NCI-H1092 treated with DMSO at 0.1 percent for 48 hours (cell line): Measurements from ENCODE around the gene GRM2.

Experiments used
- DNase-seq: peaks from one replicate; lab custom pipeline; 2025; lab: John Stamatoyannopoulos, UW

Gene GRM2

DNA sequence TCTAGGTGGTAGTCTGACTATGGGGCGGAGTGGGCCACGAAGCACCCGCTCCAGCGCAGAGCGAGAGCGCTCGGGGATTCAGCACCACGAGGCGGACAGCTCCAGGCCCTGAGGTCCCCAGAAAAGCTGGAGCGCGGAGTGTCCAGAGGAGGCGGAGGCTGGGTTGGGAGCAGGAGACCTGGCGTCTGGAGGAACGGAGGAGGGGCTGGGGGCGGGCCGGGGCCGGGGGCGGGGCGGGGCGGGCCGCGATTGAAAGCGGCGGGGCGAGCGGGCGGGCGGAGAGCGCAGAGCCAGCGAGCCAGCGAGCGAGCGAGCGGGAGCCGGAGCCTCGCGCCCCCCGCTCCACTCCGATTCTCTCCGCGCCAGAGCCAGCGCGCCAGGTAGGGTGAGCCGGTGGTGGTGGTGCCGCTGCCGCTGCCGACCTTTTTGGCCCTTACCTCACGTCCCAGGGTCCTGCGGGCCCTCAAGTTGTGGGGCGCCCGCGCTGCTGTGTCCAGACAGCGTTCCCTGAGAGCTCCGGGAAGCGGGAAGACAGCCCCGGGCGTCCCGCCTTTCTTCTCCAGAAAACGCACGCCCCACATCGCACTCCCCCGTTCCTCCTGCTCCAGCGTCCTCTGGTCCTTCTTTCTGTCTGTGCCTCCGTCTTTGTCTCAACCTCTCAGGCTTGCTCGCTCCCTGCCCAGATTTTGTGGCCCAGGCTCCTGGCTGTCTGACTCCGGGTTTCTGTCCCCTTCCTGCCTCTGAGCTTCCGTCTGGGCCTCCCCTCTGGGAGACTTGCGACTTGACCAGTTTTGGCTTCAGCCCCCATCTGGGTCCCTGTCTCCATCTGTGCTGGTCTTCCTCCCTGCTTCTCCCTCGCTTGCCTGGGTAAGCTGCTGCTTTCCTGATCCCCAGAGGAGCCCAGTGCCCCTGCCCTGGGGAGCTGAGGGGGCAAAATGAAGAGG lies at the start of gene GRM2:
GRM2 (plus strand) TSS at position 281 of the 944 bp plus-strand sequence. CDS start 1,916 bp downstream, outside the sequence.
- peak; percentile 67 for DNase-seq

DNA sequence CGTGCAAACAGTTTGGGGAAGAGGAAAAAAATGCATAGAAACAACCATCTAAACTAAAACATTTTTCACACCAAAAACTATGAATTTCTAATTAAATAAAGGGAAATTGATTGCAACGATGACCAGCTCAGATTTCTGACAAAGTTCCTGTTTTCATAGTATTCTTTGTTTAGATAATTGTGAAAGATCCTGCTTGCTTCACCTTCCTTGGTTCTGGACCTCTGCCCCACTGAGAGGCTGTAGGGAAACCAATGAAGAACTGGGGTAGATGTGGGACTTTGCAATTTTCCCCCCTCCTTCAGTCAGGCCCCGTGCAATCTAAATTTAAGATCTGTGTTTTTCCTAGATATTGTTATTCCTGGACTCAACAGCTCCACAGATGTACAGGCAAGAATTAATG lies 49.6 kb upstream of the GRM2 start:
- no peak for DNase-seq

- no peak for DNase-seq
Measured at GRCh38 chr3:51659942-51660341, 46.9 kb upstream of the GRM2 start.

- DNase-seq: no peak
Measured at GRCh38 chr3:51662456-51662855, 44.4 kb upstream of the GRM2 start.

- no peak for DNase-seq
Measured at GRCh38 chr3:51668756-51669155, 38.1 kb upstream of the GRM2 start.

DNA sequence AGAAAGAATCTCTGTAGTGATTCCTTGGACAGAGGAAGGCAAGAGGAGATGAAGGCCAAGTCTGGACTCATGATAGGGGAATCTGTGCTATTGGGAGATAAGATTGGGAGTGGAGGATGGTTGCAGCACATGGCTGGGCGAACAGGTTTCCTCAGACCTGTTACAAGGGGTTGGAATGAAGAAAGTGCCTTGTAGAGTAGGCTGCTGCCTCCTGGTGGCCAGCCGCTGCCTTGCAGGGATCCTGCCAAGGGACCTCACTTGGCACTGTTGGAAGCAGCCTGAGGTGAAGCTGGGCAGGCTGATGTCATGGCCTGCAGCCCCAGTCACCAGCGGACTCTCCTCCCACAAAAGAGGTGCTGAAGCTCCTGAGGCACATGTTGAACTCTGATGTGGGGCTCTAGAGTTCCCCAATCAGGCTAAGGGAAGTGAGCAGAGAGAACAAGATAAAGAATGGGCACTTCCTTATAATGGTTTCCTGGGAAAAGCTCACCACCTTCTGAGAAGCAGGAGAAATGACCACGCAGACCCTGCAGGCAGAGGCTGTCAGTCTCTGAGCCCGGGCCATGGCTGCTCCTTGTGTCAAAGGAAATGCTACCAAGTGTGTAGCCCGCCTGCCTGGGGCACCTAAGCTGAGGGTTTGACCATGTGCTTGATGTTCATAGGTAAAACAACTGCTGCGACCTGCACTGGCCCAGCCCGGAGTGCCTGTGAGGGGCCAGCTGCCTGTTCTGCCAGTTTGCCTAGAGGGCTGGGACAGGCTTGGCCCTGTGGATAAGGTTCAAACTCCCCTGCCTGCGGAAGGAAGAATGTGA lies 37.4 kb upstream of the GRM2 start:
- peak; percentile 42 for DNase-seq

GRCh38 chr3:51670053-51670822 lies 36.6 kb upstream of the GRM2 start:
- no peak for DNase-seq

- peak; percentile 61 for DNase-seq
Measured at GRCh38 chr3:51670823-51671733, 35.8 kb upstream of the GRM2 start, which contains the start of gene TEX264. TSS of gene TEX264 (plus strand) at chr3:51671252. CDS start at chr3:51674305, 3,053 bp downstream.

DNA sequence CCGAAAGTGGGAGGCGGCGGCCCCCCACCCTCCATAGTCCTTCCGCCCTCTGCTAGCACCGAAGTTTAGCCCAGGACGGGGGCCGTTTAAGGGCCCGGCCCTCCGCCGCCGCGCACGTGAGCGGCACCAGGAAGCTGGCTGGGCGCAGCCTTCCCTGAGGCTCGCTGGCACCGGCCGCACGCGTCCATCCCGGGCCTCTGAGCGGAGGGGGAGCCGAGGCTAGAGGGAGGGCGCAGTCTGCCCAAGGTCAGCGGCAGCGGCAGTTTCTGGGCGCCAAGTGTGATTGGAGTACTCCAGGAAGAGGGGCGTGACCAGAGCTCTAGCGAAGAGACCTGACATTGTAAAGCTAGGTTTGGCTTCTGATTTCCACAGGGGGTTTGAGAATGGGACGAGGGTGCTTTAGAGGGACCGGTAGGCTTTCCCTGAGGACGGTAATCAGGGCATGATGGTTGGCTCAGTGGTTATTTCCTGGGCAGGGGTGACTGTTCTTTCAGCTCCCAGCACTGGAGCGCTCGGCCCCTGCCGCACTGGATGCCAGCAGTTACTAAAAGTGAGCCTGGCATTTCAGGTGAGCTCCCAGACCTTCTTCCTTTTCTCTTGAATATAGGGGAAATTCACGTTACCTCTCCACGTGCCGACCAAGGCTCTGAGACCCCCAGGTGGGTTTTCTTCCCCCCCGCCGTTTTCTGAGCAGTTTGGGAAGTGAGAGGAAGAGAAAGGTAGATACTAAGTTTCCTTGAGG lies 35.0 kb upstream of the GRM2 start:
- DNase-seq: peak; percentile 19

GRCh38 chr3:51673181-51673801 lies 33.6 kb upstream of the GRM2 start:
- no peak for DNase-seq

GRCh38 chr3:51673802-51674654 lies 32.8 kb upstream of the GRM2 start:
- DNase-seq: no peak

DNA sequence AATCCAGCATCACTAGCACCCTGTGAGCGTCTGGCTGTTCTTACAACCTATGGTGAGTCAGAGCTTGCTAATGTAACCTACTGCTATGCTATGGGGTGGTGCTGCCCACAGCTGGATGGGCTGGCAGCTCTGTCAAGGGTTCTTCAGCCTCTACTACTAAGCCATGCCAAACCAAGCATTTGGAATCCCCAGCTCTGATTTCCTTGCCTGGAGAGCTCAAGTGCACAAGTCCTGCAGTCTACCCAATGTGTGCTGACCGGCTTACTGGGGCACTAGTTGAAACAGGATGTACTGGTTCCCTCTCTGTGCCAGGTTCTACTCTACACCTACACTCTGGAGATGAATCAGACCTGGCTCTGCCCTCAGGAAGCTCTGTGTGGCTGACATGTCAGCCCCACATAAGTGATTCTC lies 31.7 kb upstream of the GRM2 start:
- DNase-seq: no peak

GRCh38 chr3:51676102-51676640 lies 30.7 kb upstream of the GRM2 start:
- DNase-seq: no peak

DNA sequence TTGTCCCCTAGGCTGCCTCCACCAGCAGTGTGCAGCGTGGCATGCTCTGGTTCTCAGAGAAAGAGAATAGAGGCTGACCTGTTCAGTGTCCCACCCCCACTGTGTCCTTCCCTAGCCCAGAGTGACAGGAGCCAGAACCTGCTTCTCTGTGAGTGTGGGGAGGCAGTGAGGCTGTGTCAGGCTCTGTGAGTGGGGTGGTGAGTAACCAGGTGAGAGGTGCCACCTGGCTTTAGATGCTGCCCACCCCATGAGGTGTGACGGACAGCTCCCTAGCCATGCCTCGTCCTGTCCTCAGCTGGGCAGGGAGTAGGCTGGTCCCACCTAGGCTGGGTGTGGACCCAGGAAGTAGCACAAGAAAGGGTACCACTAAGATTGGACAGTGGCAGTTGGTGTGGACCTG lies 29.5 kb upstream of the GRM2 start:
- no peak for DNase-seq

- DNase-seq: no peak
Measured at GRCh38 chr3:51678186-51678585, 28.7 kb upstream of the GRM2 start.

DNA sequence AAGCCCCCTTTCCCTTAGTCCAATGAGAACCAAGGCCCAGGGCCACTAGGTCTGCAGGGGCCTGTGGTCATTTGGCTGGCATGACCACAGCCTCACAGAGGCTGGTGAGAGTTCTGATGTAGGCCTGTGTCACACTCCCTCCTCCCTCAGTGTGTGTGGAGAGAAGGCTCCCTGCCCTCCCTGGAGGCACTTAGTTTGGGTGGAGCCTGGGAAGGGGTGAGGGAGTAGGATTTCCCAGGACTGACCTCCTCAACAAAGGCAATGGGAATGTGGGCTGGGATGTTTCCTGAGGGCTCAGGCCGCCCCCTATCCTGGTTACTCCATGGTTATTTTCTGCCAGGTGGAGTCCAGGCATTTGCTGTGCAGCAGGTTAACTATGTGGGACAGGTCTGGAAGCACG lies 28.2 kb upstream of the GRM2 start:
- no peak for DNase-seq

- DNase-seq: no peak
Measured at GRCh38 chr3:51679318-51679717, 27.6 kb upstream of the GRM2 start.

GRCh38 chr3:51679777-51680176 lies 27.1 kb upstream of the GRM2 start:
- no peak for DNase-seq

DNA sequence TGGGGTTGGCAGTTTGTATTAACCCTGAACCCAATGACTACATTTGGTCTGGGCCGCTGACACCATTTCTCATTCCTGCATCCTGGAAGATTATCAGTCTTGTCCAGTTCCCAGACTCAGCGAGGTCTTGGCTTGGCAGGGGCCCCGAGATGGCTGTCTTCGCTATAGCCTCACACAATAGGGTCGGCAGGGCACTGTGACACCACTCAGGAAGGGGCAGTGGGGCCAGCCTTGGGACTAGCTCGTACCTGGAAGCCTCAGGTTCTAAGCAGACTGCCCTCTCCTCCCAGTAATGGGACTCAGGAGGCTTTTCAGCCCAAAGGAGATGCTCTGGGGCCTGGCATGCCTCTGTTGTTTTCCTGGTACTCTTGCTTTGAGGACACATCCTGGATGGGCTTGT lies 26.7 kb upstream of the GRM2 start:
- DNase-seq: no peak
